OCI-LY7 (cell line): ENCODE results near the gene BRAF.

Experiments
- CTCF ChIP-seq: fragments of 200-600 bp; sonication (generic); conservative IDR thresholded peaks from 2 replicates; pipeline ENCODE4 v1.5.1; 2014; ENCODE audit warnings: mild to moderate bottlenecking, antibody characterized with exemption, low read length, moderate library complexity, mixed read lengths
- EZH2phosphoT487 ChIP-seq: fragments of 200-600 bp; sonication (generic); IDR thresholded peaks from 2 replicates; pipeline ENCODE4 v1.6.1; 2018; ENCODE audit warnings: low read depth, borderline replicate concordance, mild to moderate bottlenecking, mixed run types, antibody characterized with exemption, low read length, moderate library complexity, mixed read lengths

GRCh38 chr7:140863184-140863583 is 61.5 kb downstream of the BRAF start:
- TF ChIP-seq CTCF (no peak), EZH2phosphoT487 (no peak)
